GM23338 (cell line): ENCODE results near the gene ALDH1B1. TPM values are rescaled to one million over a fixed set of nuclear protein-coding genes. Genes with fewer than 3 reads are reported as not detected.

Experiments used
- ATAC-seq: fragments of 200-7000 bp; cut with Tn5 transposase; 3 replicates; pipeline ENCODE4 v1.9.1; 2020
- DNase-seq: peaks from one replicate; pipeline ENCODE4 v3.0.0-alpha.2; 2015; ENCODE audit warnings: low spot score
- H2AFZ ChIP-seq: fragments of 200-600 bp; sonication (generic); 2 replicates; pipeline ENCODE4 v1.8.0; 2016; ENCODE audit warnings: antibody characterized with exemption, mild to moderate bottlenecking, moderate library complexity
- H3F3A ChIP-seq: fragments of 200-600 bp; sonication (generic); replicated peaks from 2 replicates; pipeline ENCODE4 v1.8.0; 2017; ENCODE audit warnings: antibody characterized with exemption, mixed run types, low read depth
- H3K27ac ChIP-seq: fragments of 200-600 bp; sonication (generic); 2 replicates; pipeline ENCODE4 v1.6.1; 2016; ENCODE audit warnings: low read depth
- H3K27me3 ChIP-seq: fragments of 200-600 bp; sonication (generic); 2 replicates; pipeline ENCODE4 v1.8.0; 2016; ENCODE audit warnings: mild to moderate bottlenecking, mixed run types, moderate library complexity; ENCODE audit not compliant: insufficient read depth
- H3K36me3 ChIP-seq: fragments of 200-600 bp; sonication (generic); 2 replicates; pipeline ENCODE4 v1.8.0; 2016; ENCODE audit warnings: mild to moderate bottlenecking; ENCODE audit not compliant: insufficient read depth
- H3K4me1 ChIP-seq: fragments of 200-600 bp; sonication (generic); 2 replicates; pipeline ENCODE4 v1.8.0; 2016; ENCODE audit warnings: mild to moderate bottlenecking, moderate library complexity; ENCODE audit not compliant: insufficient read depth
- H3K4me2 ChIP-seq: fragments of 200-600 bp; sonication (generic); 2 replicates; pipeline ENCODE4 v1.7.1; 2017; ENCODE audit warnings: mixed run types
- H3K4me3 ChIP-seq: fragments of 200-600 bp; sonication (generic); 2 replicates; pipeline ENCODE4 v1.6.1; 2016; ENCODE audit warnings: mixed run types
- H3K79me2 ChIP-seq: fragments of 200-600 bp; sonication (generic); replicated peaks from 2 replicates; pipeline ENCODE4 v1.8.0; 2017; ENCODE audit warnings: mild to moderate bottlenecking; ENCODE audit not compliant: insufficient read depth
- H3K9me2 ChIP-seq: fragments of 200-600 bp; sonication (generic); 2 replicates; pipeline ENCODE4 v1.8.0; 2017; ENCODE audit not compliant: insufficient read depth
- H4K20me1 ChIP-seq: fragments of 200-600 bp; sonication (generic); replicated peaks from 2 replicates; pipeline ENCODE4 v1.8.0; 2017; ENCODE audit warnings: mild to moderate bottlenecking; ENCODE audit not compliant: insufficient read depth
- H3K27ac Mint-ChIP-seq: 2 replicates; pipeline ENCODE4 v1.8.0; 2020; ENCODE audit warnings: inconsistent platforms, mild to moderate bottlenecking, moderate library complexity, mixed read lengths
- H3K27me3 Mint-ChIP-seq: 3 replicates; pipeline ENCODE4 v1.8.0; 2022; ENCODE audit warnings: low read depth, mild to moderate bottlenecking, moderate library complexity, mixed read lengths, inconsistent platforms; ENCODE audit not compliant: insufficient read depth, poor library complexity
- H3K36me3 Mint-ChIP-seq: 3 replicates; pipeline ENCODE4 v1.8.0; 2021; ENCODE audit warnings: low read depth, mild to moderate bottlenecking, inconsistent platforms, moderate library complexity, mixed read lengths
- H3K4me1 Mint-ChIP-seq: 3 replicates; pipeline ENCODE4 v1.8.0; 2020; ENCODE audit warnings: mild to moderate bottlenecking, inconsistent platforms, mixed read lengths
- H3K4me3 Mint-ChIP-seq: 3 replicates; pipeline ENCODE4 v1.8.0; 2021; ENCODE audit warnings: moderate library complexity, mild to moderate bottlenecking, inconsistent platforms, mixed read lengths
- H3K9me3 Mint-ChIP-seq: 3 replicates; pipeline ENCODE4 v1.8.0; 2020; ENCODE audit warnings: moderate library complexity, mild to moderate bottlenecking, inconsistent platforms, mixed read lengths
- POLR2AphosphoS5 ChIP-seq: IDR thresholded peaks from 2 replicates; pipeline ENCODE4 v1.6.1; 2016; ENCODE audit warnings: antibody characterized with exemption, low read depth
- polyA plus RNA-seq: library from polyadenylated mRNA; unstranded; fragments of >200 nt; fragmentation: Nextera tagmentation; extraction: Ambion mirVana; gene quantifications from 2 replicates; pipeline ENCODE4 v1.2.1, GENCODE V29; 2016
- total RNA-seq: library from RNA; depleted of rRNA; stranded (reverse); fragments of >200 nt; shearing (Covaris generic); gene quantifications from 2 replicates; pipeline ENCODE4 v1.2.3, GENCODE V29; 2014
- TF ChIP-seq, protein P1 (sequence below): fragments of 250-450 bp; sonication (Bioruptor Pico); IDR thresholded peaks from 2 replicates; pipeline ENCODE4 v1.5.0; 2020; ENCODE audit warnings: mild to moderate bottlenecking, moderate library complexity
- TF ChIP-seq, protein P2 (sequence below): IDR thresholded peaks from one replicate; pipeline ENCODE4 v1.6.1; 2018; ENCODE audit warnings: antibody characterized with exemption; ENCODE audit not compliant: unreplicated experiment

Gene ALDH1B1
- total and polyA plus RNA-seq, 2 experiments from 2014 or later: 37.5 to 74.8 TPM

DNA sequence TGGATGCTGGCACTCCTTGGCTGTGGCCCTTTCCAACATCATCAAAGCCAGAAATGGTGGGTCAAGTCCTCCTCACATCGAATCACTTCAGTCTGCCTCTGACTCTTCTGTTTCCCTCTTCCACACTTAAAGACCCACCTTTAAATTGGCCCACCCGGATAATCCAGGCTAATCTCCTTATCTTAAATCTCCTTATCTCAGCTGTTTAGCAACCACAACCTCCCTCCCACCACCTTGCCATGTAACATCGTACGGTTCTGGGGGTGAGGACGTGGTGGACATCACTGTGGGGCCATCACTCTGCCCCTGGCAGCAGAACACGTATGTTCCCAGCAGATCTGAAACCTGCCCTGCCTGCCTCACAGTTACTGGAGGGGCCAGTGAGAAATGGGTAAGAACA is 20.2 kb downstream of the ALDH1B1 start:
- Histone ChIP-seq H2AFZ (no peak overlapping the region), H3K9me2 (no peaks in the 10 kb centered on the region), H3K4me2 (no peak overlapping the region), H3K4me3 (no peak overlapping the region), H3K36me3 (no peaks in the 10 kb centered on the region), H4K20me1 (no peaks in the 10 kb centered on the region), H3K27me3 (no peaks in the 10 kb centered on the region), H3K4me1 (no peaks in the 10 kb centered on the region), H3K79me2 (no peaks in the 10 kb centered on the region), H3K27ac (no peak overlapping the region), H3F3A (no peaks in the 10 kb centered on the region)
- ATAC-seq (no peak), DNase-seq (no peak)
- Mint-ChIP-seq H3K36me3 (peaks cover 6% of the 10 kb centered on the region; the same call in 2 of the 3 replicates), H3K27ac (no peak overlapping the region), H3K27me3 (peaks cover 5% of the 10 kb centered on the region), H3K9me3 (no peaks in the 10 kb centered on the region), H3K4me1 (peaks cover 19% of the 10 kb centered on the region), H3K4me3 (no peak overlapping the region)
- TF ChIP-seq, protein P1, sequence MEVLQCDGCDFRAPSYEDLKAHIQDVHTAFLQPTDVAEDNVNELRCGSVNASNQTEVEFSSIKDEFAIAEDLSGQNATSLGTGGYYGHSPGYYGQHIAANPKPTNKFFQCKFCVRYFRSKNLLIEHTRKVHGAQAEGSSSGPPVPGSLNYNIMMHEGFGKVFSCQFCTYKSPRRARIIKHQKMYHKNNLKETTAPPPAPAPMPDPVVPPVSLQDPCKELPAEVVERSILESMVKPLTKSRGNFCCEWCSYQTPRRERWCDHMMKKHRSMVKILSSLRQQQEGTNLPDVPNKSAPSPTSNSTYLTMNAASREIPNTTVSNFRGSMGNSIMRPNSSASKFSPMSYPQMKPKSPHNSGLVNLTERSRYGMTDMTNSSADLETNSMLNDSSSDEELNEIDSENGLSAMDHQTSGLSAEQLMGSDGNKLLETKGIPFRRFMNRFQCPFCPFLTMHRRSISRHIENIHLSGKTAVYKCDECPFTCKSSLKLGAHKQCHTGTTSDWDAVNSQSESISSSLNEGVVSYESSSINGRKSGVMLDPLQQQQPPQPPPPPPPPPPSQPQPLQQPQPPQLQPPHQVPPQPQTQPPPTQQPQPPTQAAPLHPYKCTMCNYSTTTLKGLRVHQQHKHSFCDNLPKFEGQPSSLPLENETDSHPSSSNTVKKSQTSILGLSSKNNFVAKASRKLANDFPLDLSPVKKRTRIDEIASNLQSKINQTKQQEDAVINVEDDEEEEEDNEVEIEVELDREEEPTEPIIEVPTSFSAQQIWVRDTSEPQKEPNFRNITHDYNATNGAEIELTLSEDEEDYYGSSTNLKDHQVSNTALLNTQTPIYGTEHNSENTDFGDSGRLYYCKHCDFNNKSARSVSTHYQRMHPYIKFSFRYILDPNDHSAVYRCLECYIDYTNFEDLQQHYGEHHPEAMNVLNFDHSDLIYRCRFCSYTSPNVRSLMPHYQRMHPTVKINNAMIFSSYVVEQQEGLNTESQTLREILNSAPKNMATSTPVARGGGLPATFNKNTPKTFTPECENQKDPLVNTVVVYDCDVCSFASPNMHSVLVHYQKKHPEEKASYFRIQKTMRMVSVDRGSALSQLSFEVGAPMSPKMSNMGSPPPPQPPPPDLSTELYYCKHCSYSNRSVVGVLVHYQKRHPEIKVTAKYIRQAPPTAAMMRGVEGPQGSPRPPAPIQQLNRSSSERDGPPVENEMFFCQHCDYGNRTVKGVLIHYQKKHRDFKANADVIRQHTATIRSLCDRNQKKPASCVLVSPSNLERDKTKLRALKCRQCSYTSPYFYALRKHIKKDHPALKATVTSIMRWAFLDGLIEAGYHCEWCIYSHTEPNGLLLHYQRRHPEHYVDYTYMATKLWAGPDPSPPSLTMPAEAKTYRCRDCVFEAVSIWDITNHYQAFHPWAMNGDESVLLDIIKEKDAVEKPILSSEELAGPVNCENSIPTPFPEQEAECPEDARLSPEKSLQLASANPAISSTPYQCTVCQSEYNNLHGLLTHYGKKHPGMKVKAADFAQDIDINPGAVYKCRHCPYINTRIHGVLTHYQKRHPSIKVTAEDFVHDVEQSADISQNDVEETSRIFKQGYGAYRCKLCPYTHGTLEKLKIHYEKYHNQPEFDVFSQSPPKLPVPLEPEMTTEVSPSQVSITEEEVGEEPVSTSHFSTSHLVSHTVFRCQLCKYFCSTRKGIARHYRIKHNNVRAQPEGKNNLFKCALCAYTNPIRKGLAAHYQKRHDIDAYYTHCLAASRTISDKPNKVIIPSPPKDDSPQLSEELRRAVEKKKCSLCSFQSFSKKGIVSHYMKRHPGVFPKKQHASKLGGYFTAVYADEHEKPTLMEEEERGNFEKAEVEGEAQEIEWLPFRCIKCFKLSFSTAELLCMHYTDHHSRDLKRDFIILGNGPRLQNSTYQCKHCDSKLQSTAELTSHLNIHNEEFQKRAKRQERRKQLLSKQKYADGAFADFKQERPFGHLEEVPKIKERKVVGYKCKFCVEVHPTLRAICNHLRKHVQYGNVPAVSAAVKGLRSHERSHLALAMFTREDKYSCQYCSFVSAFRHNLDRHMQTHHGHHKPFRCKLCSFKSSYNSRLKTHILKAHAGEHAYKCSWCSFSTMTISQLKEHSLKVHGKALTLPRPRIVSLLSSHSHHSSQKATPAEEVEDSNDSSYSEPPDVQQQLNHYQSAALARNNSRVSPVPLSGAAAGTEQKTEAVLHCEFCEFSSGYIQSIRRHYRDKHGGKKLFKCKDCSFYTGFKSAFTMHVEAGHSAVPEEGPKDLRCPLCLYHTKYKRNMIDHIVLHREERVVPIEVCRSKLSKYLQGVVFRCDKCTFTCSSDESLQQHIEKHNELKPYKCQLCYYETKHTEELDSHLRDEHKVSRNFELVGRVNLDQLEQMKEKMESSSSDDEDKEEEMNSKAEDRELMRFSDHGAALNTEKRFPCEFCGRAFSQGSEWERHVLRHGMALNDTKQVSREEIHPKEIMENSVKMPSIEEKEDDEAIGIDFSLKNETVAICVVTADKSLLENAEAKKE: no peak
- TF ChIP-seq, protein P2, sequence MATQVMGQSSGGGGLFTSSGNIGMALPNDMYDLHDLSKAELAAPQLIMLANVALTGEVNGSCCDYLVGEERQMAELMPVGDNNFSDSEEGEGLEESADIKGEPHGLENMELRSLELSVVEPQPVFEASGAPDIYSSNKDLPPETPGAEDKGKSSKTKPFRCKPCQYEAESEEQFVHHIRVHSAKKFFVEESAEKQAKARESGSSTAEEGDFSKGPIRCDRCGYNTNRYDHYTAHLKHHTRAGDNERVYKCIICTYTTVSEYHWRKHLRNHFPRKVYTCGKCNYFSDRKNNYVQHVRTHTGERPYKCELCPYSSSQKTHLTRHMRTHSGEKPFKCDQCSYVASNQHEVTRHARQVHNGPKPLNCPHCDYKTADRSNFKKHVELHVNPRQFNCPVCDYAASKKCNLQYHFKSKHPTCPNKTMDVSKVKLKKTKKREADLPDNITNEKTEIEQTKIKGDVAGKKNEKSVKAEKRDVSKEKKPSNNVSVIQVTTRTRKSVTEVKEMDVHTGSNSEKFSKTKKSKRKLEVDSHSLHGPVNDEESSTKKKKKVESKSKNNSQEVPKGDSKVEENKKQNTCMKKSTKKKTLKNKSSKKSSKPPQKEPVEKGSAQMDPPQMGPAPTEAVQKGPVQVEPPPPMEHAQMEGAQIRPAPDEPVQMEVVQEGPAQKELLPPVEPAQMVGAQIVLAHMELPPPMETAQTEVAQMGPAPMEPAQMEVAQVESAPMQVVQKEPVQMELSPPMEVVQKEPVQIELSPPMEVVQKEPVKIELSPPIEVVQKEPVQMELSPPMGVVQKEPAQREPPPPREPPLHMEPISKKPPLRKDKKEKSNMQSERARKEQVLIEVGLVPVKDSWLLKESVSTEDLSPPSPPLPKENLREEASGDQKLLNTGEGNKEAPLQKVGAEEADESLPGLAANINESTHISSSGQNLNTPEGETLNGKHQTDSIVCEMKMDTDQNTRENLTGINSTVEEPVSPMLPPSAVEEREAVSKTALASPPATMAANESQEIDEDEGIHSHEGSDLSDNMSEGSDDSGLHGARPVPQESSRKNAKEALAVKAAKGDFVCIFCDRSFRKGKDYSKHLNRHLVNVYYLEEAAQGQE: no peak
- no peak for TF ChIP-seq POLR2AphosphoS5
